Left lung (tissue), 10 donors: ENCODE data around the gene IL16. TPM values are rescaled to one million over a fixed set of nuclear protein-coding genes. Genes with fewer than 3 reads are reported as not detected.

Source experiments
- ATAC-seq: fragments of 200-7000 bp; cut with Tn5 transposase; one replicate; pipeline ENCODE4 v1.9.1; 2020; ENCODE audit warnings: moderate library complexity
- DNase-seq, 4 donors: peaks; one replicate each; pipeline ENCODE4 v3.0.0-alpha.2; 2013 to 2020
- H3K27ac ChIP-seq, 2 donors: fragments of 200-600 bp; sonication (generic) in 1 of 2; one replicate each; pipeline versions ENCODE4 v1.5.0 to v1.8.0; 2020 to 2021
- H3K27me3 ChIP-seq, 2 donors: fragments of 200-600 bp; sonication (generic) in 1 of 2; one replicate each; pipeline versions ENCODE4 v1.5.0 to v1.8.0; 2020 to 2021
- H3K36me3 ChIP-seq, 2 donors: fragments of 200-600 bp; sonication (generic) in 1 of 2; one replicate each; pipeline versions ENCODE4 v1.5.0 to v1.8.0; 2020 to 2021
- H3K4me1 ChIP-seq, 2 donors: fragments of 200-600 bp; one replicate each; pipeline ENCODE4 v1.8.0; 2021
- H3K4me3 ChIP-seq, 2 donors: fragments of 200-600 bp; sonication (generic) in 1 of 2; one replicate each; pipeline versions ENCODE4 v1.5.0 to v1.8.0; 2020 to 2021; ENCODE audit warnings: mild to moderate bottlenecking in 1 of 2
- H3K9me3 ChIP-seq, 2 donors: fragments of 200-600 bp; sonication (generic) in 1 of 2; one replicate each; pipeline versions ENCODE4 v1.5.0 to v1.8.0; 2020 to 2021
- intact Hi-C, 2 donors: fragments of 100-400 bp; cut with DNase I; formaldehyde crosslinking; loops; one replicate each; pipeline versions ENCODE4 v1.11.2 to v1.14.2; 2022
- polyA plus RNA-seq, 6 donors: library from polyadenylated mRNA; unstranded; fragments of 120-200 nt; gene quantifications; one replicate each; pipeline ENCODE4 v1.2.1, GENCODE V29; 2013; ENCODE audit not compliant: insufficient read length in 6 of 6
- total RNA-seq, 2 donors: library from RNA; stranded (reverse); fragmentation: NEBNext Ultra II Directional; extraction: Animal tissue kit (Norgen Biotek cat#: 25700); gene quantifications; one replicate each; pipeline ENCODE4 v1.2.1, GENCODE V29; 2021
- TF ChIP-seq, protein P1 (sequence below), 2 donors: fragments of 200-600 bp; sonication (generic) in 1 of 2; IDR thresholded peaks; one replicate each; pipeline versions ENCODE4 v1.5.0 to v1.8.0; 2021; ENCODE audit warnings: antibody characterized with exemption in 2 of 2
- donor health status: DM: no; HTN: yes; CAD: no.
- donor health status: DM: no; HTN: no; CAD: no.

IL16 gene
- total and polyA plus RNA-seq, 8 donors = 11.4 to 34.3 (median 14.9) TPM

DNA sequence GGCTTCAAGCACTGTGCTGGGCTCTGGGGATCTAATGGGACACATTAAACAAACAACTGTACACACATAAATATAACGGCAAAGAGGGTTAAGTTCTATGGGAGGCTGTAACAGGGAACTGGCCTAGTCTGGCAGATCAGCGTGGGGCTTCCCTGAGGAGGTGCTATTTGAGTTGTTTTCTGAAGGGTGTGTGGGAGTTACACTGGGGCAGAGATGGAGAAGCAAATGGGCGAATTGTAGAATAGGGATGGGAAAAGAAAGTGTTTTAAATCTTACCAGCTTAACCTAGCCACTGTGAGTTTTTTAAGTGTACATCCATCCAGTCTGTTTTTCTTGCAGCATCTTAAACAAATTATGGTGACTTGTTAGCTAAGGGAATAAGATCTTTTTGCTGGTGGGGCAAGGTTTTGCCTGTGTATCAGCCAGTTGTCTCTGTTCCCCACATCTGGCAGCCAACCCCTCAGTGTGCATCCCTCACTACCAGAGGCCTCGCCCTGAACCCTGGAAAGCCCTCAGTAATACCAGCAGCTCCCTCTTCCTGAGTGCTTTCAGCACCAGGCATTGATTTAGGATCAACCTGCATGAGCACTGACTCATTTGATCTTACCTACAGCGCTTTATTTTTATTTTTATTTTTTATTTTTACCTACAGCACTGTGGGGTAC lies 10.9 kb upstream of the IL16 start:
- Histone ChIP-seq H3K9me3 (no peaks in the 10 kb centered on the region), H3K27ac (peak overlapping the region in 1 of 2 donors; percentile 39), H3K4me1 (peaks cover 0 to 9% of the 10 kb centered on the region in 2 donors), H3K27me3 (peaks cover 0 to 27% of the 10 kb centered on the region in 2 donors), H3K4me3 (no peak overlapping the region), H3K36me3 (no peaks in the 10 kb centered on the region)
- ATAC-seq (no peak), DNase-seq (no peak)
- intact Hi-C loops = no loop called here
- TF ChIP-seq, protein P1, sequence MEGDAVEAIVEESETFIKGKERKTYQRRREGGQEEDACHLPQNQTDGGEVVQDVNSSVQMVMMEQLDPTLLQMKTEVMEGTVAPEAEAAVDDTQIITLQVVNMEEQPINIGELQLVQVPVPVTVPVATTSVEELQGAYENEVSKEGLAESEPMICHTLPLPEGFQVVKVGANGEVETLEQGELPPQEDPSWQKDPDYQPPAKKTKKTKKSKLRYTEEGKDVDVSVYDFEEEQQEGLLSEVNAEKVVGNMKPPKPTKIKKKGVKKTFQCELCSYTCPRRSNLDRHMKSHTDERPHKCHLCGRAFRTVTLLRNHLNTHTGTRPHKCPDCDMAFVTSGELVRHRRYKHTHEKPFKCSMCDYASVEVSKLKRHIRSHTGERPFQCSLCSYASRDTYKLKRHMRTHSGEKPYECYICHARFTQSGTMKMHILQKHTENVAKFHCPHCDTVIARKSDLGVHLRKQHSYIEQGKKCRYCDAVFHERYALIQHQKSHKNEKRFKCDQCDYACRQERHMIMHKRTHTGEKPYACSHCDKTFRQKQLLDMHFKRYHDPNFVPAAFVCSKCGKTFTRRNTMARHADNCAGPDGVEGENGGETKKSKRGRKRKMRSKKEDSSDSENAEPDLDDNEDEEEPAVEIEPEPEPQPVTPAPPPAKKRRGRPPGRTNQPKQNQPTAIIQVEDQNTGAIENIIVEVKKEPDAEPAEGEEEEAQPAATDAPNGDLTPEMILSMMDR (IDR thresholded peaks at IDR 0.05) = no peak

DNA sequence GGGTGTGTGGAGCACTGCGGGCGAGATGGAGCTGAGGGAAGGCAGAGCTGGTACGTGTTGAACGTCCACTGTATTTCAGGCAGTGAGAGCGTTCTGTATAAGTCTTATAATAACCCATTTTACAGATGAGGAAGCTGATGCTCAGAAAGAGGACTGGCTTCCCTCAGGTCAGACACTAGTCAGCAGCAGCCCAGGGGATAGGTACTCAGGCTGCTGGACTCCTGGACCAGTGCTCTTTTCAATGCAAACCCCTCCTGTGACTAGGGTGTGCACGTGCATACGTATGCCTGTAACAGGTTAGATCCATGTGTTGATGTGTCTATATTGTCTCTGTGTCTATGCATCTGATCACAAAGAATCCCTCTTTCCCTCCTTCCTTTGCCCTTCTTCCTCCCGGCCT lies 8.3 kb upstream of the IL16 start:
- Histone ChIP-seq H3K4me3 (no peak overlapping the region), H3K36me3 (no peaks in the 10 kb centered on the region), H3K27me3 (peaks cover 0 to 6% of the 10 kb centered on the region in 2 donors), H3K27ac (no peak overlapping the region), H3K4me1 (peaks cover 0 to 2% of the 10 kb centered on the region in 2 donors), H3K9me3 (no peaks in the 10 kb centered on the region)
- TF ChIP-seq, protein P1 (IDR thresholded peaks at IDR 0.05) = no peak
- DNase-seq (no peak), ATAC-seq (no peak)
- intact Hi-C loops = no loop called here

DNA sequence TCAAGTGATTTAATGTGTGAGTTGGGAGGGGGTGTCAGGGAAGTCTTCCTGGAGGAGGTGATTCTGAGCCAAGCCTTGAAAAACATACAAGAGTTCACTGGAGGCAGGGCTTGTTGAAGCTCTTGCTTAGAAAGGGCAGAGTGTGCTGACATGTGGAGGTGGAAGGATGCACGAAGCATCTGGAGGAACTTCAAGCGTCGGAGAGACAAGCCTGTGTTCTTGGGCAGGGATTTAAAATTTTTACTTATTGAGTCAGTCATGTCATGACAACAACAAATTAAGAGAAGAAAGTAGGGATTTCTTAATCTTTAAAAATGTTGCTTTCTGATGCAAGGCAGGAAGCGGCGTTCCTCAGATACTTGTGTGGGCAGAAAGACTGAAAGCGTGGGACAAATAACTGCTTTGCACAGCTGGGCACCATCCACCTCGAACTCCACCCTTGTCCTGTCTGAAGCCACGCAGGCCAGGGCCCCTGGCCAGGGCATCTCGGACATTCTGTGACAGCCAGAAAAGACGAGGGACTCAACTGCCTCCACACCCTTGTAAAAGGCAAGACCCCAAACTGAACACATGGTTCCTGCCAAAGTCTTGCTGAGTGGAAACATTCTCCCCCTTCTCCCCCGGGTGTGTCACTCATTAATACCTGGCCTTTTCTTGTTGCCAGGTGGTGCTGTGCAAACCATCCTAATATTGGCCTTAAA lies 6.9 kb upstream of the IL16 start:
- DNase-seq (peak in 3 of 4 donors; percentile 52 to 91 (median 80)), ATAC-seq (peak; percentile 71)
- no peaks in the 10 kb centered on the region for H3K9me3 ChIP-seq
- H3K27me3 ChIP-seq = no peaks in the 10 kb centered on the region
- intact Hi-C loops = no loop called here
- no peaks in the 10 kb centered on the region for H3K36me3 ChIP-seq
- H3K4me3 ChIP-seq = no peak overlapping the region
- TF ChIP-seq, protein P1 (IDR thresholded peaks at IDR 0.05) = no peak
- H3K27ac ChIP-seq = peak overlapping the region; percentile 25 to 72
- no peaks in the 10 kb centered on the region for H3K4me1 ChIP-seq

DNA sequence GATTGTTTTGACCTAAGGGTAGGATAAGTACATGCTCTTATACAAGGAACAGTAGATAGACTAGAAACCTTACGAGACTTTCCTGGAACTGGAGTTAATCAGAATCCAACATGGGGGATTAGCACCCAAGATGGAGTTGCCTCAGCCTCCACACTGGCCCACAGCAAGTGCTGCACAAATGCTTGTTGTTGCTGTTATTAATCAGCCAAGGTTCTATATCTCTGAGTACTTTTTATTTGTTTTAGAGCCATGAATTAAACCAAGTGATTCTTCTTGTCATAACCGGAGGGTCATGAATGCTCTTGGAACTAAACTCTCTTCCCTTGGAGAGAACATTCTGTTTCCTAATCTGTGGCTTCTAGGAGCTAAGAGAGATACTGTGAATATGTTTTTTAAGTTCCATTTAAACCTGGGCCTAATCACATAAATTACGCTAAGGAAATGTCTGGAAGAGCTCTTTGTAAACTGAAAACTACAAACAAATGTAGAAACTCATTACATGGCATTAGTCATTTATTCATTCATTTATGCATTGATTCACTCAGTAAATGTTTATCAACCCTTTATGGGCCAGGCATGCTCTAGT lies 5.7 kb upstream of the IL16 start:
- no peak for ATAC-seq
- no peaks in the 10 kb centered on the region for H3K36me3 ChIP-seq
- TF ChIP-seq, protein P1 (IDR thresholded peaks at IDR 0.05) = no peak
- H3K4me1 ChIP-seq = no peaks in the 10 kb centered on the region
- peak overlapping the region; percentile 25 to 72 for H3K27ac ChIP-seq
- no peak for DNase-seq
- H3K27me3 ChIP-seq = no peaks in the 10 kb centered on the region
- no peak overlapping the region for H3K4me3 ChIP-seq
- intact Hi-C loops = no loop called here
- no peaks in the 10 kb centered on the region for H3K9me3 ChIP-seq

DNA sequence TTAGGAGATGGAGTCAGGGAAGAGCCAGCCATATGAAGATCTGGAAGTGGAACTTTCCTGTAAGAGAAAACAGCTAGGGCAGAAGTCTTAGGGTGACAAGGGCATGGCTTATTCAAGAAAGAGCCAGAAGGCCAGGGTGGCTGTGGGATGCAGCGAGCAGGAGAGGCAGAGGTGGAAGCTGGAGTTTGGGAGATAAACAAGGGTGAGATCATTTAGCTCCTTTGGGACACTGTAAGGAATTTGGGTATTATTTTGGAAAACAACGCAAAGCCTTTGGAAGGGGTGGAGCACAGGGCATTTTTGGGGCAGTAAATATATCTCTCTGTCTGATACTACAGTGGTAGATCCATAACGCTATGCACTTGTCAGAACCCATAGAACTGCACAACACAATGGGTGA lies 5.0 kb upstream of the IL16 start:
- ATAC-seq (no peak), DNase-seq (no peak)
- no peaks in the 10 kb centered on the region for H3K4me1 ChIP-seq
- H3K27me3 ChIP-seq = no peaks in the 10 kb centered on the region
- H3K4me3 ChIP-seq = no peak overlapping the region
- H3K9me3 ChIP-seq = no peaks in the 10 kb centered on the region
- H3K27ac ChIP-seq = peak overlapping the region; percentile 13 to 72
- no peaks in the 10 kb centered on the region for H3K36me3 ChIP-seq
- TF ChIP-seq, protein P1 (IDR thresholded peaks at IDR 0.05) = no peak
- intact Hi-C loops = no loop called here
